Heart left ventricle (tissue), 13 donors: ENCODE results near the gene LRIG1.

Experiments used
- POLR2A ChIP-seq, 2 donors: fragments of 450-650 bp; IDR thresholded peaks; one replicate each; pipeline ENCODE4 v1.6.1; 2017; ENCODE audit warnings: antibody characterized with exemption in 2 of 2, mild to moderate bottlenecking in 2 of 2, moderate library complexity in 2 of 2
- TF ChIP-seq, protein P1 (sequence below), 12 donors: fragments of 200-600 bp; sonication (generic) in 4 of 12; IDR thresholded peaks; one replicate each; pipeline versions ENCODE4 v1.5.0 to v1.8.0; 2018 to 2022; ENCODE audit warnings: antibody characterized with exemption in 12 of 12, mild to moderate bottlenecking in 5 of 12
- donor health status: ischemic (EF 13 %, LVEDD 7.1; RV severe dilation, severe dysfunction).
- donor health status: DM: no; HTN: yes; CAD: no.
- donor health status: DM: no; HTN: no; CAD: no.
- donor health status: ischemic (EF 25% LVEDD 6.9; RV normal size, moderate dysfunction).
- donor health status: ischemic (EF 25% LVEDD 5.7; RV mildly dilated, moderate dysfunction).
- donor health status: ischemic (EF 35%, LVEDD 5.7; RV mildly dilated, moderate dysfunction).
- donor health status: nonischemic (EF 11% LVEDD 7.7; RV severe dilation, severe dysfunction).
- donor health status: DM: yes; HTN: yes; CAD: no.
- donor health status: PGD.
- donor health status: ischemic (EF 29% LVEDD 5.4; RV normal size, mild dysfunction).
- donor health status: nonischemic (EF 23%, LVEDD 6.1; RV moderate dilation, normal function).

DNA sequence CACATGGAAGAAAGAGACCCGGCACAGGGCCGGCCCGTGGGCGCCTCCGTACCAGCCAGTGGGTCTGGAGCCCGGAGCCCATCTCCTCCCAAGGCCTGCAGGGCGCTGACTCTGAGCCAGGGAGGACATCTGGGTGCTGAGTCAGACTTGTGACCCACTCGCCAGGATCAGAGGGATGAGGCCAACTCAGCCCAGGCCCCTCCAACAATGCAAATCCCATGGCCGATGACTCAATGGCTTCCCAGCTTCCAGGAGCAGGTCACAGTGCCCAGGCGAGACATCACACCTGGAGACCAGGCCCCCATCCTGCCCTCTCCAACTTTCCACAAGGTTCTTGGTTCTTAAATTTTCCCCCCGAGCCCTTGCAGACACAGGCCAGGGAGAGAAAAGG lies 95.1 kb downstream of the LRIG1 start:
- TF ChIP-seq, protein P1, sequence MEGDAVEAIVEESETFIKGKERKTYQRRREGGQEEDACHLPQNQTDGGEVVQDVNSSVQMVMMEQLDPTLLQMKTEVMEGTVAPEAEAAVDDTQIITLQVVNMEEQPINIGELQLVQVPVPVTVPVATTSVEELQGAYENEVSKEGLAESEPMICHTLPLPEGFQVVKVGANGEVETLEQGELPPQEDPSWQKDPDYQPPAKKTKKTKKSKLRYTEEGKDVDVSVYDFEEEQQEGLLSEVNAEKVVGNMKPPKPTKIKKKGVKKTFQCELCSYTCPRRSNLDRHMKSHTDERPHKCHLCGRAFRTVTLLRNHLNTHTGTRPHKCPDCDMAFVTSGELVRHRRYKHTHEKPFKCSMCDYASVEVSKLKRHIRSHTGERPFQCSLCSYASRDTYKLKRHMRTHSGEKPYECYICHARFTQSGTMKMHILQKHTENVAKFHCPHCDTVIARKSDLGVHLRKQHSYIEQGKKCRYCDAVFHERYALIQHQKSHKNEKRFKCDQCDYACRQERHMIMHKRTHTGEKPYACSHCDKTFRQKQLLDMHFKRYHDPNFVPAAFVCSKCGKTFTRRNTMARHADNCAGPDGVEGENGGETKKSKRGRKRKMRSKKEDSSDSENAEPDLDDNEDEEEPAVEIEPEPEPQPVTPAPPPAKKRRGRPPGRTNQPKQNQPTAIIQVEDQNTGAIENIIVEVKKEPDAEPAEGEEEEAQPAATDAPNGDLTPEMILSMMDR (IDR thresholded peaks at IDR 0.05), result no peak
- TF ChIP-seq POLR2A (IDR thresholded peaks at IDR 0.05), result no peak
